ENCODE measurements around the gene MGMT. TPM values are rescaled to one million over a fixed set of nuclear protein-coding genes. Genes with fewer than 3 reads are reported as not detected.

MGMT gene
- total and polyA plus RNA-seq, 5 donors from 2014 or later, result 18.7 to 48.0 (median 35.2) TPM

DNA sequence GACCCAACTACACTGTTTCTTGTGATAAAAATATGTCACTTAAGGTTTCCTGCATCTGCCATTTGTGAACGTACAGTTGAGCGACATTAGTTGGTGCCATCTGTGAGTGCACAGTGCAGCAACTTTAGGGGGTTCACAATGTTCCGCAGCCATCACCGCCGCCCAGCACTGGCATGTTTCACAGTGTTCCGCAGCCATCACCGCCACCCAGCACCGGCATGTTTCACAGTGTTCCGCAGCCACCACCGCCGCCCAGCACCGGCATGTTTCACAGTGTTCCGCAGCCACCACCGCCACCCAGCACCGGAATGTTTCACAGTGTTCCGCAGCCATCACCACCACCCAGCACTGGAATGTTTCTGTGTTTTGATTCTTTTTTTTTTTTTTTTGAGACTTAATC lies 83.0 kb downstream of the MGMT start:
- H3K9me3 ChIP-seq (ENCODE audit: control insufficient read depth in 2 of 2, low read length in 2 of 2), result no peaks in the 10 kb centered on the region
- H3K36me3 Mint-ChIP-seq, result peaks cover 17% of the 10 kb centered on the region
- no peaks in the 10 kb centered on the region for H3K4me1 ChIP-seq (ENCODE audit: control insufficient read depth, insufficient read depth, low read length, poor library complexity, severe bottlenecking)
- no peak overlapping the region for H3K4me3 ChIP-seq (ENCODE audit: low read depth, low read length)
- no peaks in the 10 kb centered on the region for H3K36me3 ChIP-seq (ENCODE audit: control insufficient read depth, insufficient read depth, low read length)
- no peak overlapping the region for H3K27ac ChIP-seq (ENCODE audit: insufficient read depth, low read length, poor library complexity, severe bottlenecking)
- H3K27me3 ChIP-seq (ENCODE audit: control insufficient read depth, insufficient read depth, low read length), result no peaks in the 10 kb centered on the region
- peaks cover 0 to 2% (median 0%) of the 10 kb centered on the region in 7 donors for H3K9me3 Mint-ChIP-seq
- H3K4me1 Mint-ChIP-seq, result peaks cover 0 to 5% (median 4%) of the 10 kb centered on the region in 4 donors
- DNase-seq (no peak), ATAC-seq (ENCODE audit: low read depth in 2 of 2) (no peak)
- no peak overlapping the region for H3K4me3 Mint-ChIP-seq
- no peak overlapping the region for H3K27ac Mint-ChIP-seq
- no peaks in the 10 kb centered on the region for H3K27me3 Mint-ChIP-seq

DNA sequence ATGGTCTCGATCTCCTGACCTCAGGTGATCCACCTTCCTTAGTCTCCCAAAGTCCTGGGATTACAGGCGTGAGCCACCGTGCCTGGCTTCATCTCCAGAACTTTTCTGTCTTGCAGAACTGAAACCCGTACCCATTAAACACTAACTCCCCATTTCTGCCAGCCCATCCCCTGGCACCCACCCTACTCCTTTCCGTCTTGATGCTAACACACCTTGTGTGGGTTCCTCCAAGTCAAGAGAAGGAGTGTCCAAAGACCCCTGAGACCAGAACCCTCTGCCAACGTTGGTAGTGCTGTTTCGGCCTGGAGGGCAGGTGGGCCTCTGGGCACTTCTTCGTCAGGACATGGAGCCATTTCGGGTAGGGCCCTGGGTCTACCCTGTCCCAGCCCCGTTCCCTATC lies 83.6 kb downstream of the MGMT start:
- H3K27ac Mint-ChIP-seq, result no peak overlapping the region
- Histone ChIP-seq H3K4me1 (ENCODE audit: control insufficient read depth, insufficient read depth, low read length, poor library complexity, severe bottlenecking) (no peaks in the 10 kb centered on the region), H3K27ac (ENCODE audit: insufficient read depth, low read length, poor library complexity, severe bottlenecking) (no peak overlapping the region), H3K36me3 (ENCODE audit: control insufficient read depth, insufficient read depth, low read length) (no peaks in the 10 kb centered on the region), H3K9me3 (ENCODE audit: control insufficient read depth in 2 of 2, low read length in 2 of 2) (no peaks in the 10 kb centered on the region), H3K4me3 (ENCODE audit: low read depth, low read length) (no peak overlapping the region), H3K27me3 (ENCODE audit: control insufficient read depth, insufficient read depth, low read length) (no peaks in the 10 kb centered on the region)
- peaks cover 17% of the 10 kb centered on the region for H3K36me3 Mint-ChIP-seq
- DNase-seq, result no peak
- H3K4me3 Mint-ChIP-seq, result no peak overlapping the region
- no peak for ATAC-seq (ENCODE audit: low read depth in 2 of 2)
- H3K27me3 Mint-ChIP-seq, result no peaks in the 10 kb centered on the region
- peaks cover 0 to 5% (median 4%) of the 10 kb centered on the region in 4 donors for H3K4me1 Mint-ChIP-seq
- peaks cover 0 to 2% (median 0%) of the 10 kb centered on the region in 7 donors for H3K9me3 Mint-ChIP-seq

DNA sequence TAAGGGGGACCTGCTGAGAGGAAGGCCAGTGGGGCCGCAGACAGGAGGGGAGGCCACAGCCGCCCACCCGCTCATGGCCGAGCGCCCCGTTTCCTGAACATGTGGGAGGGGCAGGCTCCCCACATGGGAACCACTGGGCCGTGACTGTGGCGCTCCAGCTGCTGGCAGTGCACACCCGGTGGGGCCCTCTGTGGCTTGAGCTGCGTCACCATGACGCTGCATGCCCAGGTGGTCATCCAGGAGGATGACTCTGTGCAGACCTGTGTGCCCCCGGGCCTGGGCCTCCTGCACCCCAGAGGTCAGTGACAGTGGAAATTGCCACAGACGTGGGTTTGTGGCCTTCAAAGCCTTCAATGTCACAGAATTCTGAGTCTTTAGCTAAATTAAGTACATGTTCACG lies 85.1 kb downstream of the MGMT start:
- DNase-seq (no peak), ATAC-seq (ENCODE audit: low read depth in 2 of 2) (no peak)
- H3K27me3 Mint-ChIP-seq, result no peaks in the 10 kb centered on the region
- Histone ChIP-seq H3K27me3 (ENCODE audit: control insufficient read depth, insufficient read depth, low read length) (no peaks in the 10 kb centered on the region), H3K27ac (ENCODE audit: insufficient read depth, low read length, poor library complexity, severe bottlenecking) (no peak overlapping the region), H3K4me3 (ENCODE audit: low read depth, low read length) (no peak overlapping the region), H3K9me3 (ENCODE audit: control insufficient read depth in 2 of 2, low read length in 2 of 2) (no peaks in the 10 kb centered on the region), H3K4me1 (ENCODE audit: control insufficient read depth, insufficient read depth, low read length, poor library complexity, severe bottlenecking) (no peaks in the 10 kb centered on the region), H3K36me3 (ENCODE audit: control insufficient read depth, insufficient read depth, low read length) (no peaks in the 10 kb centered on the region)
- H3K36me3 Mint-ChIP-seq, result peaks cover 22% of the 10 kb centered on the region
- no peak overlapping the region for H3K4me3 Mint-ChIP-seq
- no peak overlapping the region for H3K27ac Mint-ChIP-seq
- H3K9me3 Mint-ChIP-seq, result peaks cover 0 to 4% (median 0%) of the 10 kb centered on the region in 7 donors
- H3K4me1 Mint-ChIP-seq, result peaks cover 0 to 5% (median 2%) of the 10 kb centered on the region in 4 donors

DNA sequence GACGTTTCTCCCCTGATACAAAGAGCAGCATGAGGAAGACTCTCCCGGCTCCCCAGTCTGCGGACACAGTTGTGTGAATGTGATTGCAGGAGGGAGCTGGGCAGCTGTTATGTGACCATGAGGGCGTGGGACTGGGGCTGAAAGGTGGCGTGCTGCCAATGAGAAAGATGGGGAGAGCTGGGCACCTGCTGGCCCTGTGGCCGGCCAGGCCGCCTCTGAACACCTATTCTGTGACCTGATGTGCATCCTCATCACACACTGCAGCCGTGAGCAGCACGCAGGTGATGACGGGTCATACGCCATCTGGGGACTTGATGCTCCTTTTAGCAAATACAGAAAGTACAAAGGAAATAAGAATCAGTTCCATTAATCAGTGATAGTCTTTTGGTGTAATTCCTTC lies 86.9 kb downstream of the MGMT start:
- no peaks in the 10 kb centered on the region for H3K9me3 ChIP-seq (ENCODE audit: control insufficient read depth in 2 of 2, low read length in 2 of 2)
- DNase-seq (no peak), ATAC-seq (ENCODE audit: low read depth in 2 of 2) (no peak)
- H3K4me1 ChIP-seq (ENCODE audit: control insufficient read depth, insufficient read depth, low read length, poor library complexity, severe bottlenecking), result no peaks in the 10 kb centered on the region
- H3K4me3 Mint-ChIP-seq, result no peak overlapping the region
- peaks cover 24% of the 10 kb centered on the region for H3K36me3 Mint-ChIP-seq
- no peaks in the 10 kb centered on the region for H3K27me3 ChIP-seq (ENCODE audit: control insufficient read depth, insufficient read depth, low read length)
- no peak overlapping the region for H3K4me3 ChIP-seq (ENCODE audit: low read depth, low read length)
- no peak overlapping the region for H3K27ac Mint-ChIP-seq
- peaks cover 0 to 14% (median 4%) of the 10 kb centered on the region in 4 donors for H3K4me1 Mint-ChIP-seq
- peaks cover 0 to 6% (median 0%) of the 10 kb centered on the region in 7 donors for H3K9me3 Mint-ChIP-seq
- H3K36me3 ChIP-seq (ENCODE audit: control insufficient read depth, insufficient read depth, low read length), result no peaks in the 10 kb centered on the region
- no peak overlapping the region for H3K27ac ChIP-seq (ENCODE audit: insufficient read depth, low read length, poor library complexity, severe bottlenecking)
- H3K27me3 Mint-ChIP-seq, result no peaks in the 10 kb centered on the region

DNA sequence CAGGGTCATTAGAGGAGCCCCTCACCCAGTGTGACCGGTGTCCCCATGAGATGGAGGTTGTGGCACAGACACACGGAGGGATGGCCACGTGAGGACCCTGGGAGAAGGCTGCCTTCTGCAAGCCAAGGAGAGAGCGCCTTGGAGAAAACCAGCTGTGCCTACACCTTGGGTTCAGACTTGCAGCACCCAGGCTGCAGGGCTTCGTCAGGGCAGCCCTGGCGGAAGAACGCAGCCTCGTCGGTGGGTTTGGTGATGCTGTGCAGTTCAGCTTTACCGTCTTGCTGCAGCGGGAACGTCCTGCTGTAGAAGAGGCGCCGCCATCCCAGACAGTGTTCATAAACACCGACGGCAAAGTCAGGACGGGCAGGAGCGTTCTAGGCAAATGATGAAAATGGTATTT lies 89.3 kb downstream of the MGMT start:
- no peaks in the 10 kb centered on the region for H3K9me3 ChIP-seq (ENCODE audit: control insufficient read depth in 2 of 2, low read length in 2 of 2)
- peaks cover 0 to 14% (median 4%) of the 10 kb centered on the region in 4 donors for H3K4me1 Mint-ChIP-seq
- peaks cover 0 to 5% (median 0%) of the 10 kb centered on the region in 7 donors for H3K9me3 Mint-ChIP-seq
- H3K4me1 ChIP-seq (ENCODE audit: control insufficient read depth, insufficient read depth, low read length, poor library complexity, severe bottlenecking), result no peaks in the 10 kb centered on the region
- peaks cover 24% of the 10 kb centered on the region for H3K36me3 Mint-ChIP-seq
- no peak overlapping the region for H3K27ac ChIP-seq (ENCODE audit: insufficient read depth, low read length, poor library complexity, severe bottlenecking)
- no peak overlapping the region for H3K4me3 Mint-ChIP-seq
- no peaks in the 10 kb centered on the region for H3K27me3 Mint-ChIP-seq
- no peaks in the 10 kb centered on the region for H3K36me3 ChIP-seq (ENCODE audit: control insufficient read depth, insufficient read depth, low read length)
- ATAC-seq (ENCODE audit: low read depth in 2 of 2) (no peak), DNase-seq (no peak)
- H3K4me3 ChIP-seq (ENCODE audit: low read depth, low read length), result no peak overlapping the region
- H3K27ac Mint-ChIP-seq, result no peak overlapping the region
- H3K27me3 ChIP-seq (ENCODE audit: control insufficient read depth, insufficient read depth, low read length), result no peaks in the 10 kb centered on the region

DNA sequence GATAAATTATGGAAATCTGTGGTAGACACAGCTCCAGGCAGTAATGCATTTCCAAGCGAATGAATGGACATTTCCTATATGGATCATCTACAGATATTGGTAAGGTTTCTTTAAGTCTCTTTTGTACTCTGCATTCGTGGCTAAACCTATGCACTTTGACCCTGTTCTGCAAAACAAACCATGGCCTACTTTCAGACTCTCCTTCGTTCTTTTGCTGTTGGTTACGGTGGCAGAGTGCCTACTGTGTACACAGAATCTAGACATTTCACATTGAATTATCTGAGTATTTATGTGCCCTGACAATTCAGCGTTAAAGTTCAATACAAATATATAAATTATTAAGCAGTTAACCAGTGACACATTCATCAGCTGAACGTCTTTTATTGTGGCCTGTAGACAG lies 93.3 kb downstream of the MGMT start:
- Histone ChIP-seq H3K4me1 (ENCODE audit: control insufficient read depth, insufficient read depth, low read length, poor library complexity, severe bottlenecking) (no peaks in the 10 kb centered on the region), H3K36me3 (ENCODE audit: control insufficient read depth, insufficient read depth, low read length) (no peaks in the 10 kb centered on the region), H3K27me3 (ENCODE audit: control insufficient read depth, insufficient read depth, low read length) (no peaks in the 10 kb centered on the region), H3K4me3 (ENCODE audit: low read depth, low read length) (no peak overlapping the region), H3K27ac (ENCODE audit: insufficient read depth, low read length, poor library complexity, severe bottlenecking) (no peak overlapping the region), H3K9me3 (ENCODE audit: control insufficient read depth in 2 of 2, low read length in 2 of 2) (no peaks in the 10 kb centered on the region)
- peaks cover 0 to 5% (median 0%) of the 10 kb centered on the region in 7 donors for H3K9me3 Mint-ChIP-seq
- ATAC-seq (ENCODE audit: low read depth in 2 of 2), result no peak
- no peaks in the 10 kb centered on the region for H3K27me3 Mint-ChIP-seq
- H3K36me3 Mint-ChIP-seq, result peaks cover 20% of the 10 kb centered on the region
- peaks cover 0 to 19% (median 6%) of the 10 kb centered on the region in 4 donors for H3K4me1 Mint-ChIP-seq
- H3K4me3 Mint-ChIP-seq, result no peak overlapping the region
- no peak for DNase-seq
- H3K27ac Mint-ChIP-seq, result no peak overlapping the region

DNA sequence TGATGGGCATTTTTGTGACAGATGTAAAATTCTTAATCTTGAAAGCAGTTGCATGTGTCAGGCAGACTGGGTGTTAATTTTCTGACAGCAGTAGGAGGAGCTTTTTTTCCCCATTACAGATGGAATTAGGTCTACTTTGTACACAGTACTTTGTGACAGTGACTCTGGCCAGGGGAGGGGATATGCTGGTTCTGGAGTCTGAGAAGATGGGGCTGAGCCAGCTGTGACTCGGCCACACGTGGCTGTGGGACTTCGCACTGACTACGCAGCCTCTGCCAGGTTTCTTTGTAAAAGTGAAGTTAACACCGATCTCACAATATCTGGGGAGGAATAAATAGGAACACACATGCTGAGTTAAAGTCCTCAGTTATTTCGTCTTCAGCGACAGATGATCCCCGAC lies 95.4 kb downstream of the MGMT start:
- H3K4me3 Mint-ChIP-seq, result no peak overlapping the region
- no peaks in the 10 kb centered on the region for H3K27me3 ChIP-seq (ENCODE audit: control insufficient read depth, insufficient read depth, low read length)
- H3K4me1 Mint-ChIP-seq, result peaks cover 0 to 14% (median 5%) of the 10 kb centered on the region in 4 donors
- no peaks in the 10 kb centered on the region for H3K27me3 Mint-ChIP-seq
- DNase-seq, result no peak
- ATAC-seq (ENCODE audit: low read depth in 2 of 2), result no peak
- no peaks in the 10 kb centered on the region for H3K4me1 ChIP-seq (ENCODE audit: control insufficient read depth, insufficient read depth, low read length, poor library complexity, severe bottlenecking)
- H3K36me3 Mint-ChIP-seq, result peaks cover 22% of the 10 kb centered on the region
- H3K9me3 ChIP-seq (ENCODE audit: control insufficient read depth in 2 of 2, low read length in 2 of 2), result no peaks in the 10 kb centered on the region
- H3K27ac Mint-ChIP-seq, result peak overlapping the region in 1 of 3 donors; percentile 74
- H3K27ac ChIP-seq (ENCODE audit: insufficient read depth, low read length, poor library complexity, severe bottlenecking), result no peak overlapping the region
- H3K36me3 ChIP-seq (ENCODE audit: control insufficient read depth, insufficient read depth, low read length), result peaks cover 6% of the 10 kb centered on the region
- H3K4me3 ChIP-seq (ENCODE audit: low read depth, low read length), result no peak overlapping the region
- peaks cover 0 to 4% (median 0%) of the 10 kb centered on the region in 7 donors for H3K9me3 Mint-ChIP-seq

DNA sequence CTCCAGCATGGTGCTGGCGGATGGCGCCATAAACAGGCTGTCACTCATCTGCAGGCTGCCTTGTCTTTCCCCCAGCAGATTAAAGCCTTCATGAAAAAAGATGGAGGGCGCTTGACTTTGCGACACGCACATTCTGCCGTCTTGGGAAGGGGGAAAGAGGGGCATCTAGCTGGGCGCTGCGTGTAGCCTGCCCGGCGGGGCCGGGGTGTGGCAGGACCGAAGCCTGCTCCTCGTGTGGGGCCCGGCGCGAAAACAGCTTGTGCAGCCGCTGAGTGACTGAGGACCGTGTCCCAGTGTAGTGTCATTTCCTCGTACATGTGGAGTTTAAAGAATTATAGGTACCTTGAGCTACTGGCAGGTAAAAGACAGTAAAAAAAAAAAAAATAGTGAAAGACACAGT lies 97.9 kb downstream of the MGMT start:
- Mint-ChIP-seq H3K27me3 (no peaks in the 10 kb centered on the region), H3K4me1 (peaks cover 0 to 4% (median 4%) of the 10 kb centered on the region in 4 donors), H3K36me3 (peaks cover 24% of the 10 kb centered on the region), H3K9me3 (peaks cover 0 to 4% (median 0%) of the 10 kb centered on the region in 7 donors), H3K4me3 (no peak overlapping the region), H3K27ac (peak overlapping the region in 1 of 3 donors; percentile 54)
- H3K27me3 ChIP-seq (ENCODE audit: control insufficient read depth, insufficient read depth, low read length), result no peaks in the 10 kb centered on the region
- no peaks in the 10 kb centered on the region for H3K9me3 ChIP-seq (ENCODE audit: control insufficient read depth in 2 of 2, low read length in 2 of 2)
- H3K27ac ChIP-seq (ENCODE audit: insufficient read depth, low read length, poor library complexity, severe bottlenecking), result no peak overlapping the region
- no peak overlapping the region for H3K4me3 ChIP-seq (ENCODE audit: low read depth, low read length)
- H3K36me3 ChIP-seq (ENCODE audit: control insufficient read depth, insufficient read depth, low read length), result peaks cover 6% of the 10 kb centered on the region
- DNase-seq (no peak), ATAC-seq (ENCODE audit: low read depth in 2 of 2) (no peak)
- H3K4me1 ChIP-seq (ENCODE audit: control insufficient read depth, insufficient read depth, low read length, poor library complexity, severe bottlenecking), result no peaks in the 10 kb centered on the region
